NT2/D1 (cell line): ENCODE results near the gene UBAP1L.

Source experiments
- YY1 ChIP-seq: IDR thresholded peaks from 2 replicates; pipeline ENCODE4 v1.6.1; 2011; ENCODE audit not compliant: insufficient read length, insufficient read depth
- ZNF274 ChIP-seq: IDR thresholded peaks from 2 replicates; pipeline ENCODE4 v1.6.1; 2011; ENCODE audit warnings: mild to moderate bottlenecking, low read depth, low read length

DNA sequence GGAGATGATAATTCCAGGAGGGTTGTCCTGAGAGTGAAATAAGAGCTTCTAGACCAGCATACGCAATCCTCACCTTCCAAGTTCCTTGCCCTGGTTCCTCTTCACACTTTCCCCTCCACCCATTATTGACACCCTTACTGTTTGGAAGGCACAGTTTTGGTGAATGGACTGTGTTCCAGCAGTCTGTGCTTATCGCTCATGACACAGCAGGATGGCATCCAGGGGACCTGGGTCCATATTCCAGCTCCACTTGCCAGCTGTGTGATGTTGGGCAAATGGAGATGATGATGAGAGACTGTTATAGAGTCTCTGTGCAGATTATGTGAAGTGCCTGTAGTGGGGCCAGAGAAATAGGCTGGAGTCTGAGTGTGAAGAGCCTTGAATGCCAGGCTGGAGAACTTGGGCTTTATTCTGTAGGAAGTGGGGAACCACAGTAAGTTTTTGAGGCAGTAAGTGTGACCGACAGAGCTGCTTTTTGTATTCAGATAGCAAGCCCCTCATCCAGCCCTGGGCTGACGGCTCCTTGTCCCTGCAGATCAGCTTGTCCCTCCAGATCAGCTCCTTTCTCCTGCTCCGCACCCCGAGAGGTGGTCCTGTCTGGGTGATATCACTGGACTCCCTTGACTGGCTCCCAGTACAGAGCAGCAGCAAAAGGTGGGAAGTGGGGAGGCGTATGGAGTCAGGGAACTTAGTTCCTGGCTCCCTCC is 30.3 kb downstream of the UBAP1L start:
- TF ChIP-seq ZNF274 (no peak), YY1 (no peak)
